HepG2 (cell line): ENCODE data around the gene TRNP1.

Source experiments
- CBX2 ChIP-seq, 2 experiments: fragments of 200-600 bp in 1 of 2; sonication (generic); formaldehyde crosslinking in 1 of 2; IDR thresholded peaks; 2 replicates each; pipeline versions ENCODE4 v1.7.0 to v1.8.1; 2018 to 2022; ENCODE audit warnings: low read depth in 2 of 2, low read length in 1 of 2, mild to moderate bottlenecking in 1 of 2, missing genetic modification reagents in 1 of 2
- CTCF ChIP-seq: sonication (generic); formaldehyde crosslinking; IDR thresholded peaks from 2 replicates; pipeline ENCODE4 v1.5.0; 2020; ENCODE audit warnings: mild to moderate bottlenecking, missing genetic modification reagents, moderate library complexity
- JUNB ChIP-seq: sonication (generic); formaldehyde crosslinking; IDR thresholded peaks from 2 replicates; pipeline ENCODE4 v1.8.0; 2022; ENCODE audit warnings: missing genetic modification reagents, mild to moderate bottlenecking, borderline replicate concordance
- NFE2L1 ChIP-seq: sonication (generic); formaldehyde crosslinking; IDR thresholded peaks from 2 replicates; pipeline ENCODE4 v1.4.0; 2020; ENCODE audit warnings: missing genetic modification reagents, mild to moderate bottlenecking, borderline replicate concordance
- NPAS2 ChIP-seq: sonication (generic); formaldehyde crosslinking; IDR thresholded peaks from 2 replicates; pipeline ENCODE4 v1.8.0; 2022; ENCODE audit warnings: mild to moderate bottlenecking, missing genetic modification reagents, borderline replicate concordance
- SNRNP70 ChIP-seq: fragments of 200-400 bp; formaldehyde crosslinking; IDR thresholded peaks from 2 replicates; pipeline ENCODE4 v1.6.1; 2017; ENCODE audit warnings: mild to moderate bottlenecking, low read depth, low read length, moderate library complexity
- TCF12 ChIP-seq, 2 experiments: fragments of 450-650 bp in 1 of 2; sonication (generic) in 1 of 2; formaldehyde crosslinking in 1 of 2; IDR thresholded peaks; 2 replicates each; pipeline versions ENCODE4 v1.6.1 to v1.8.0; 2017 to 2022; ENCODE audit warnings: antibody characterized with exemption in 1 of 2, mild to moderate bottlenecking in 1 of 2, missing genetic modification reagents in 1 of 2, moderate library complexity in 1 of 2
- ZNF691 ChIP-seq: sonication (generic); formaldehyde crosslinking; IDR thresholded peaks from 2 replicates; pipeline ENCODE4 v1.4.0; 2020; ENCODE audit warnings: missing genetic modification reagents, low read depth, mild to moderate bottlenecking, borderline replicate concordance
- ZNF781 ChIP-seq: sonication (generic); formaldehyde crosslinking; IDR thresholded peaks from 2 replicates; pipeline ENCODE4 v1.5.1; 2020; ENCODE audit warnings: borderline replicate concordance, mild to moderate bottlenecking, missing genetic modification reagents; ENCODE audit errors: not compliant biosample characterization
- ZSCAN21 ChIP-seq: sonication (generic); formaldehyde crosslinking; IDR thresholded peaks from 2 replicates; pipeline ENCODE4 v1.8.0; 2022; ENCODE audit warnings: mild to moderate bottlenecking, missing genetic modification reagents, moderate library complexity, borderline replicate concordance
- TF ChIP-seq, protein P1 (sequence below): sonication (generic); formaldehyde crosslinking; IDR thresholded peaks from 2 replicates; pipeline ENCODE4 v1.8.0; 2022; ENCODE audit warnings: mild to moderate bottlenecking, missing genetic modification reagents, borderline replicate concordance
- TF ChIP-seq, protein P2 (sequence below), 2 experiments: sonication (generic) in 1 of 2; formaldehyde crosslinking in 1 of 2; IDR thresholded peaks; 2 replicates each; pipeline versions ENCODE4 v1.4.0 to v1.6.1; 2018 to 2020; ENCODE audit warnings: missing genetic modification reagents in 2 of 2, borderline replicate concordance in 1 of 2, low read depth in 1 of 2, mild to moderate bottlenecking in 1 of 2, missing biosample characterization in 1 of 2

DNA sequence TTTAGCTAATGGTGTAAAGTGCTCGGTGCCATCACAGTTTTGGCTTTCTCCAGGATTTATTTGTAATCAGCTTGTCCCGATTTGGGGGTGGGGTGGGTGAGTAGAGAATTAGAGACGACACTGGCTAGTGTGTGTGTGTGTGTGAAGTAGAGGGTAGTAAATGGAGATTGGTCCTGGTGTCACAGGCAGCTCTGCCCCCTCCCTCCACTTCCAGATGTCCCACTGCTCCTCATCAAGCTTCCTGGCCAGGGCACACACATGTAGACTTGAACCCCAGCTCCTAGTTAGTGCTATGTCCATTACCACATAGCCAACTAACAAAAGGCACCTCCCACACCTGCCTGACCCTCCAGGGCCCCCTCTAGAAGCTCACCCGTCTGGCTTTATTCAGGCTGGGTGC lies 3.2 kb downstream of the TRNP1 start:
- TF ChIP-seq ZNF781 (CRISPR knock-in tag) (no peak), NPAS2 (no peak), SNRNP70 (no peak), CTCF (CRISPR knock-in tag) (no peak), JUNB (CRISPR knock-in tag) (no peak), NFE2L1 (CRISPR knock-in tag) (no peak), CBX2 (IDR thresholded peaks at IDR 0.05; ENCODE audit: low read depth, low read length) (no peak), CBX2 (CRISPR knock-in tag; IDR thresholded peaks at IDR 0.05; ENCODE audit: low read depth) (no peak), ZNF691 (CRISPR knock-in tag) (no peak), ZSCAN21 (CRISPR knock-in tag) (no peak), TCF12 (IDR thresholded peaks at IDR 0.05) (no peak), TCF12 (CRISPR knock-in tag; IDR thresholded peaks at IDR 0.05) (no peak)
- TF ChIP-seq, protein P1, sequence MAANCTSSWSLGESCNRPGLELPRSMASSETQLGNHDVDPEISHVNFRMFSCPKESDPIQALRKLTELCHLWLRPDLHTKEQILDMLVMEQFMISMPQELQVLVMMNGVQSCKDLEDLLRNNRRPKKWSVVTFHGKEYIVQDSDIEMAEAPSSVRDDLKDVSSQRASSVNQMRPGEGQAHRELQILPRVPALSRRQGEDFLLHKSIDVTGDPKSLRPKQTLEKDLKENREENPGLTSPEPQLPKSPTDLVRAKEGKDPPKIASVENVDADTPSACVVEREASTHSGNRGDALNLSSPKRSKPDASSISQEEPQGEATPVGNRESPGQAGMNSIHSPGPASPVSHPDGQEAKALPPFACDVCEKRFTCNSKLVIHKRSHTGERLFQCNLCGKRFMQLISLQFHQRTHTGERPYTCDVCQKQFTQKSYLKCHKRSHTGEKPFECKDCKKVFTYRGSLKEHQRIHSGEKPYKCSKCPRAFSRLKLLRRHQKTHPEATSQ (CRISPR knock-in tag), result no peak
- TF ChIP-seq, protein P2, sequence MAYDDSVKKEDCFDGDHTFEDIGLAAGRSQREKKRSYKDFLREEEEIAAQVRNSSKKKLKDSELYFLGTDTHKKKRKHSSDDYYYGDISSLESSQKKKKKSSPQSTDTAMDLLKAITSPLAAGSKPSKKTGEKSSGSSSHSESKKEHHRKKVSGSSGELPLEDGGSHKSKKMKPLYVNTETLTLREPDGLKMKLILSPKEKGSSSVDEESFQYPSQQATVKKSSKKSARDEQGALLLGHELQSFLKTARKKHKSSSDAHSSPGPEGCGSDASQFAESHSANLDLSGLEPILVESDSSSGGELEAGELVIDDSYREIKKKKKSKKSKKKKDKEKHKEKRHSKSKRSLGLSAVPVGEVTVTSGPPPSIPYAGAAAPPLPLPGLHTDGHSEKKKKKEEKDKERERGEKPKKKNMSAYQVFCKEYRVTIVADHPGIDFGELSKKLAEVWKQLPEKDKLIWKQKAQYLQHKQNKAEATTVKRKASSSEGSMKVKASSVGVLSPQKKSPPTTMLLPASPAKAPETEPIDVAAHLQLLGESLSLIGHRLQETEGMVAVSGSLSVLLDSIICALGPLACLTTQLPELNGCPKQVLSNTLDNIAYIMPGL (CRISPR knock-in tag; IDR thresholded peaks at IDR 0.05; ENCODE audit: borderline replicate concordance in 1 of 2, low read depth in 1 of 2), result no peak
